GM13977 (cell line): ENCODE results near the gene MEX3A.
"Not testable (repeated sequence)": the region's sequence is repeated elsewhere in the genome, so short reads cannot be mapped to it uniquely, and the experiment has no call there.

ENCODE experiments used
- DNase-seq: peaks from one replicate; pipeline ENCODE4 v3.0.0; 2012; ENCODE audit warnings: low spot score
- CTCF ChIP-seq: IDR thresholded peaks from 2 replicates; pipeline ENCODE4 v1.5.1; 2012; ENCODE audit warnings: mild to moderate bottlenecking, control low read depth; ENCODE audit not compliant: insufficient read depth; ENCODE audit errors: extremely low read depth, missing control alignments
- in situ Hi-C: fragments of 300-500 bp; cut with MboI; formaldehyde crosslinking; loops from one replicate; pipeline ENCODE4 v1.12.0; 2022; ENCODE audit warnings: low sequenced_read_pairs, low pct_unique_long_range_greater_than_20kb, mixed read lengths, inconsistent platforms; ENCODE audit not compliant: unreplicated experiment

Gene MEX3A

GRCh38 chr1:156073110-156073687, 9.1 kb downstream of the MEX3A start:
- TF ChIP-seq CTCF: no peak
- no peak for DNase-seq
- in situ Hi-C loops: no loop called here

DNA sequence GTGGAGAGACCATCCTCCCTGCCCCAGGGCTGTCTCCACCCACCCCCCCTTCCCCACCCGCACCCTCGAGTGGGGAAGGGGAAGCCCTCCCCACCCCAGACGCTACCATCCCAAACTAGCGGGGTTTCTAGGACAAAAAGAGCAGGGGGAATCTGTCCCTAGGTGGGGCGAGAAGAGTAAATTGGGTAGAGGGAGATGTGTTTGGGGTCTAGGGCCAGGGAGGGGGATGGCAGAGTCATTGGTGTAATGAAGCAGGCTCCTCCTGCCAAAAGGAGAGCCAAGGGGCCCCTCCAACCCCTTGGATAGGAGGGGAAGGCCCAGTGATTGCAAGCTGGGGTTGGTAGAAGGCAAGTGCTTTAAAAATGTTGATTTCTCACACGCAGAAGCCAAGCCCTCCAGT, 10.0 kb downstream of the MEX3A start:
- no peak for DNase-seq
- in situ Hi-C loops: no loop called here
- no peak for TF ChIP-seq CTCF

GRCh38 chr1:156071332-156071816, 10.9 kb downstream of the MEX3A start:
- in situ Hi-C loops, DNase-seq: not testable (repeated sequence)

- no peak for DNase-seq
- TF ChIP-seq CTCF: no peak
- in situ Hi-C loops: no loop called here
Observed at GRCh38 chr1:156070548-156070947, 11.7 kb downstream of the MEX3A start.

DNA sequence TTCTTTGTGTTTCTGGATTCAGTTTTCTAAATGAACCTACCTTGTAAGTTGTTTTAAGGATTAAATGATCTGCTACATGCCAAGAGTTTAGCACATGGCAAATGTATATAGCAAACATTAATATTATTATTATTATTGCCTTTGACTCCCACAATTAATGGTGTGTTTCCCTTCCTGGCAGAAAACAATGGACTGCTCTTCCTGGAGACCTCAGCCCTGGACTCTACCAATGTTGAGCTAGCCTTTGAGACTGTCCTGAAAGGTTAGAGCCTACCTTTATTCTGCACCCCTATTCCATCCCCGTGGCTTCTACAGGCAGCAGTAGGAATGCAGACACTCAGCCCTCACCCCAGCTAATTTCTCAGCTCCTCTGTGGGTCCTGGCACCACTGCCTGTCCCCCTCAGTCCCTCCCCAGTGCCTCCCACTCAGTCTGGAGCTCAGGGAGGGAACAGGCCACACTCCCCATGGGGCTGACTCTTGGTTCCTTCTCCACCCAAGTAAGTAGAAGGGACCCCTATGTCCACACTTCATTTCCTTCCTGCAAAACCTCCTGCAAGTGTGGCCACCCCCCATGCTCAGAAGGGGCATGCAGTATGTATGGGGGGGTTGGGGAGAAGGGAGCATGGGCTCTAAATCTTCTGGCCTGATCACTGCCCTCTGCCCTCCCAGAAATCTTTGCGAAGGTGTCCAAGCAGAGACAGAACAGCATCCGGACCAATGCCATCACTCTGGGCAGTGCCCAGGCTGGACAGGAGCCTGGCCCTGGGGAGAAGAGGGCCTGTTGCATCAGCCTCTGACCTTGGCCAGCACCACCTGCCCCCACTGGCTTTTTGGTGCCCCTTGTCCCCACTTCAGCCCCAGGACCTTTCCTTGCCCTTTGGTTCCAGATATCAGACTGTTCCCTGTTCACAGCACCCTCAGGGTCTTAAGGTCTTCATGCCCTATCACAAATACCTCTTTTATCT, 12.5 kb downstream of the MEX3A start:
- no peak for TF ChIP-seq CTCF
- in situ Hi-C loops: no loop called here
- DNase-seq: no peak

DNA sequence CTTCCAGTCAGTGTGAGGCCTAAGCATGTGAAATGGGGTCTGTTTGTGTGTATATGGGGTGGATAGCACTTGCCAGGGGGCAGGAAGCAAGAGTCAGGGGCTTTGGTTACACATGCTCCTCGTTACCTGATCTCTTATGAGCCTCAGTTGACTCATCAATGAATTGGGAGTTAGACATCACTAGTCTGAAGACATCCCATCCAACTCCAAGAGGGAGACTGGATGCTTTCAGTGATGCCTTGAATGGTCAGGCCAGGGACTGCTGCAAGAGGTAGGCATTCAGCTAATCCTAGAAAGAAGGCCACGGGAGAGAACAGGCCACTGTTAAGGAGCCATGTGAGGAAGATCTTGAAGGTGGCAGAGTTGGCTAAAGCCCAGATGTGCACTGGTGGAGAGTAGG, 15.0 kb downstream of the MEX3A start:
- TF ChIP-seq CTCF: no peak
- no peak for DNase-seq
- in situ Hi-C loops: no loop called here

DNA sequence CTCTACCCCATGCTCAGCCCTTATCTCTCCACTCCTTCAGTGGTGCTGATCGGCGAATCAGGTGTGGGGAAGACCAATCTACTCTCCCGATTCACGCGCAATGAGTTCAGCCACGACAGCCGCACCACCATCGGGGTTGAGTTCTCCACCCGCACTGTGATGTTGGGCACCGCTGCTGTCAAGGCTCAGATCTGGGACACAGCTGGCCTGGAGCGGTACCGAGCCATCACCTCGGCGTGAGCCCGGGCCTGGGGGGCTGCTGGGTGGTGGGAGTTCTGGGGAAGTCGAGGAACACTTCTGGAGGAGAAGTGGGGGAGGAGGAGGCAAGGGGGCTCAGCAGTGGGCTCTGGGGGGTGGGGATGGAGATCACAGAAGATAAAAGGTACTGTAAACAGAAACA, 16.4 kb downstream of the MEX3A start:
- TF ChIP-seq CTCF: no peak
- in situ Hi-C loops: no loop called here

More for the DNA sequence above, 16.4 kb downstream of the MEX3A start:
- no peak for DNase-seq
